Heart left ventricle (tissue), 16 donors: ENCODE measurements around the gene EPHA8. TPM values are rescaled to one million over a fixed set of nuclear protein-coding genes. Genes with fewer than 3 reads are reported as not detected.
A peak's percentile ranks its signal among the peaks of the same experiment; 100 is the strongest.

Source experiments
- ATAC-seq, 4 donors: fragments of 200-7000 bp; cut with Tn5 transposase; one replicate each; pipeline ENCODE4 v1.9.1; 2020 to 2022; ENCODE audit warnings: moderate library complexity in 4 of 4, mild to moderate bottlenecking in 3 of 4, moderate number of reproducible peaks in 1 of 4
- DNase-seq, 5 donors: peaks; one replicate each; pipeline ENCODE4 v3.0.0-alpha.2; 2020
- H3K27ac ChIP-seq, 12 donors: fragments of 200-600 bp; sonication (generic) in 4 of 12; one replicate each; pipeline versions ENCODE4 v1.5.0 to v1.8.0; 2016 to 2022; ENCODE audit warnings: mild to moderate bottlenecking in 2 of 12
- H3K27me3 ChIP-seq, 9 donors: fragments of 200-600 bp; sonication (generic) in 2 of 9; one replicate each; pipeline versions ENCODE4 v1.5.1 to v1.8.0; 2016 to 2022; ENCODE audit warnings: mild to moderate bottlenecking in 3 of 9
- H3K36me3 ChIP-seq, 9 donors: fragments of 200-600 bp; sonication (generic) in 2 of 9; one replicate each; pipeline versions ENCODE4 v1.5.0 to v1.8.0; 2018 to 2022; ENCODE audit warnings: mild to moderate bottlenecking in 2 of 9
- H3K4me1 ChIP-seq, 12 donors: fragments of 200-600 bp; sonication (generic) in 4 of 12; one replicate each; pipeline versions ENCODE4 v1.5.0 to v1.8.0; 2016 to 2022; ENCODE audit warnings: mild to moderate bottlenecking in 3 of 12
- H3K4me3 ChIP-seq, 12 donors: fragments of 200-600 bp; sonication (generic) in 4 of 12; one replicate each; pipeline versions ENCODE4 v1.5.0 to v1.8.0; 2017 to 2022; ENCODE audit warnings: mild to moderate bottlenecking in 9 of 12, moderate library complexity in 4 of 12
- H3K9me3 ChIP-seq, 12 donors: fragments of 200-600 bp; sonication (generic) in 4 of 12; one replicate each; pipeline versions ENCODE4 v1.5.0 to v1.8.0; 2016 to 2022; ENCODE audit warnings: mild to moderate bottlenecking in 1 of 12
- CTCF ChIP-seq, 12 donors: fragments of 200-600 bp; sonication (generic) in 4 of 12; IDR thresholded peaks; one replicate each; pipeline versions ENCODE4 v1.5.0 to v1.8.0; 2018 to 2022; ENCODE audit warnings: antibody characterized with exemption in 12 of 12, mild to moderate bottlenecking in 5 of 12
- POLR2A ChIP-seq, 2 donors: fragments of 450-650 bp; IDR thresholded peaks; one replicate each; pipeline ENCODE4 v1.6.1; 2017; ENCODE audit warnings: antibody characterized with exemption in 2 of 2, mild to moderate bottlenecking in 2 of 2, moderate library complexity in 2 of 2
- WGBS, 4 donors: extraction: QIAGEN DNeasy Blood & Tissue Kit in 2 of 4; methylation state at CpG; one replicate each; pipeline versions ENCODE4 v1.1.5 to v1.1.7; 2013 to 2018; 5-methylcytosine and 5-hydroxymethylcytosine counted together
- intact Hi-C, 10 donors: fragments of 100-400 bp; cut with DNase I; formaldehyde crosslinking; loops; one replicate each; pipeline versions ENCODE4 v1.11.1 to v1.14.2; 2022
- polyA plus RNA-seq, 2 donors: library from polyadenylated mRNA; stranded (reverse); fragments of 200-250 nt; gene quantifications; one replicate each; pipeline ENCODE4 v1.2.3, GENCODE V29; 2013
- total RNA-seq, 9 donors: library from RNA; depleted of rRNA in 2 of 9; stranded (reverse); fragments of >200 nt in 2 of 9; fragmentation: NEBNext Ultra II Directional in 3 of 9; extraction: Animal tissue kit (Norgen Biotek cat#: 25700) in 3 of 9; gene quantifications; one replicate each; pipeline versions ENCODE4 v1.1.0 to v1.2.4, GENCODE V29; 2016 to 2023
- donor health status: ischemic (EF 13 %, LVEDD 7.1; RV severe dilation, severe dysfunction).
- donor health status: healthy with polysubstance abuse.
- donor health status: DM: no; HTN: yes; CAD: no.
- donor health status: DM: no; HTN: no; CAD: no.
- donor health status: ischemic (EF 25% LVEDD 6.9; RV normal size, moderate dysfunction).
- donor health status: ischemic (EF 25% LVEDD 5.7; RV mildly dilated, moderate dysfunction).
- donor health status: healthy.
- donor health status: DM: yes; HTN: yes; CAD: no.
- donor health status: ischemic (EF 35%, LVEDD 5.7; RV mildly dilated, moderate dysfunction).
- donor health status: nonischemic (EF 11% LVEDD 7.7; RV severe dilation, severe dysfunction).
- donor health status: DM: yes; HTN: yes; CAD: no.
- donor health status: PGD.
- donor health status: ischemic (EF 29% LVEDD 5.4; RV normal size, mild dysfunction).
- donor health status: nonischemic (EF 23%, LVEDD 6.1; RV moderate dilation, normal function).

Gene EPHA8
- total and polyA plus RNA-seq, 11 donors: 0.08 to 0.12 TPM; not detected in 9

- TF ChIP-seq CTCF (IDR thresholded peaks at IDR 0.05) (no peak), POLR2A (IDR thresholded peaks at IDR 0.05) (no peak)
- H3K36me3 ChIP-seq: no peaks in the 10 kb centered on the region
- H3K4me3 ChIP-seq: no peak overlapping the region
- ATAC-seq: no peak
- intact Hi-C loops: no loop called here
- H3K27me3 ChIP-seq: peaks cover 0 to 8% (median 0%) of the 10 kb centered on the region in 9 donors
- no peaks in the 10 kb centered on the region for H3K9me3 ChIP-seq
- H3K4me1 ChIP-seq: peaks cover 0 to 15% (median 6%) of the 10 kb centered on the region in 12 donors
- H3K27ac ChIP-seq: no peak overlapping the region
- DNase-seq: peak in 1 of 5 donors; percentile 3
- 89 to 93% (median 90%) methylated on average over 9 of the region's 9 CpGs for WGBS, 4 donors
Observed at GRCh38 chr1:22584970-22585369, 21.7 kb downstream of the EPHA8 start.

DNA sequence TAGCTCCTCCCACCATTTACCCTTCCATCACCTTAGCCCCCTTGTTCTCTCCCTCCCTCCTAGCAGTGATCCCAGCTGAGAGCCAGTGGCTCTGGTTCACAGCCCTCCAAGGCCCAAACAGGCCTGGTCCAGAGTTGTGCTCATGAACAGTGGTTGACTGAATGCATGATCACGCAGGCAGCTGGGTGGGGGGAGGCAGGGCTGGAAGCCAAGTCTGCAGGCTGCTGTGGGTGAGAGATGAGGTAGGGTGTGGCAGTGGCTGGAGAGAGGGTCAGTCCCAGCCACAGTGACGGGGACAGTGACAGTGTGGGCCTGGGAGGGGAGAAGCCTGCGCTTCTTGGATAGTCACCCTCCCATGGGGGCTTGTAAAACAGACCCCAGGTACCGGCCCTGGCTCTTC is 22.2 kb downstream of the EPHA8 start:
- 84 to 93% (median 88%) methylated on average over 3 to 4 of the region's 4 CpGs for WGBS, 4 donors
- no peaks in the 10 kb centered on the region for H3K36me3 ChIP-seq
- ATAC-seq (no peak), DNase-seq (peak in 2 of 5 donors; percentile 17 to 22)
- no peak overlapping the region for H3K4me3 ChIP-seq
- TF ChIP-seq POLR2A (IDR thresholded peaks at IDR 0.05) (no peak), CTCF (IDR thresholded peaks at IDR 0.05) (no peak)
- H3K4me1 ChIP-seq: peaks cover 0 to 15% (median 6%) of the 10 kb centered on the region in 12 donors
- H3K27ac ChIP-seq: no peak overlapping the region
- intact Hi-C loops: no loop called here
- no peaks in the 10 kb centered on the region for H3K9me3 ChIP-seq
- peaks cover 0 to 8% (median 0%) of the 10 kb centered on the region in 9 donors for H3K27me3 ChIP-seq

- H3K9me3 ChIP-seq: no peaks in the 10 kb centered on the region
- TF ChIP-seq POLR2A (IDR thresholded peaks at IDR 0.05) (no peak), CTCF (IDR thresholded peaks at IDR 0.05) (no peak)
- H3K27me3 ChIP-seq: peaks cover 0 to 8% (median 0%) of the 10 kb centered on the region in 9 donors
- H3K4me1 ChIP-seq: peaks cover 0 to 15% (median 6%) of the 10 kb centered on the region in 12 donors
- no peaks in the 10 kb centered on the region for H3K36me3 ChIP-seq
- DNase-seq (peak in 1 of 5 donors; percentile 58), ATAC-seq (no peak)
- H3K27ac ChIP-seq: no peak overlapping the region
- WGBS, 4 donors: 86 to 89% (median 88%) methylated on average over 12 to 19 of the region's 19 CpGs
- intact Hi-C loops: no loop called here
- no peak overlapping the region for H3K4me3 ChIP-seq
Observed at GRCh38 chr1:22586356-22587130, 23.3 kb downstream of the EPHA8 start.

DNA sequence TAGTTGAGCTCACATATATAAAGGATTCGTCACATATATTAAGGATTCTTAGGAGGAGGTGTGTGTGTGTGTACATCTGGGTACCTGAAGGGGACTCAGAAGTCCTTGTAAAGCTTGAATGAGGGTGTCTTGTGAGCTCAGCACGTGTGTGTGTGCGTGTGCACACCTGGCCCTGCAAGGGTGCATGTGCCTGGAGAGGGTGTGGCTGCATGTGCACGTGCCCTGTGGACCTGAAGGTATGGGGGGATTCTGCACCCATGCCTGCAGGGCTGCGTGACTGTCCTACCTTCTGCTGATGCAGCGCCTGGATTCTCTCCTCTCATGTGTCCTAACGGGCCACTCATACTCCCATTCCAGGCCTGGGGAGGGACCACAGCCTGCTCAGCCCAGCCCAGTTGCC is 24.0 kb downstream of the EPHA8 start:
- no peak overlapping the region for H3K4me3 ChIP-seq
- peak in 1 of 5 donors; percentile 26 for DNase-seq
- H3K36me3 ChIP-seq: no peaks in the 10 kb centered on the region
- intact Hi-C loops: no loop called here
- H3K4me1 ChIP-seq: peaks cover 0 to 14% (median 6%) of the 10 kb centered on the region in 12 donors
- H3K27ac ChIP-seq: no peak overlapping the region
- H3K9me3 ChIP-seq: no peaks in the 10 kb centered on the region
- no peak for ATAC-seq
- 79 to 88% (median 83%) methylated on average over 7 of the region's 7 CpGs for WGBS, 4 donors
- H3K27me3 ChIP-seq: peaks cover 0 to 13% (median 2%) of the 10 kb centered on the region in 9 donors
- no peak for TF ChIP-seq POLR2A (IDR thresholded peaks at IDR 0.05)
- TF ChIP-seq CTCF (IDR thresholded peaks at IDR 0.05): no peak
